Fibroblast of villous mesenchyme (primary cell): ENCODE results near the gene HS3ST5. TPM values are rescaled to one million over a fixed set of nuclear protein-coding genes. Genes with fewer than 3 reads are reported as not detected.

ENCODE experiments used
- DNase-seq: peaks from one replicate; pipeline ENCODE4 v3.0.0-alpha.2; 2010; ENCODE audit warnings: low read depth
- H3K4me3 ChIP-seq: 2 replicates; pipeline ENCODE4 v1.5.1; 2011; ENCODE audit warnings: low read depth, mild to moderate bottlenecking, low read length
- total RNA-seq: library from RNA; depleted of rRNA; stranded (reverse); fragments of >200 nt; gene quantifications from 2 replicates; pipeline ENCODE4 v1.2.3, GENCODE V29; 2012
- TF ChIP-seq, protein P1 (sequence below): IDR thresholded peaks from 2 replicates; pipeline ENCODE4 v1.5.1; 2012; ENCODE audit warnings: low read depth, mild to moderate bottlenecking, low read length; ENCODE audit not compliant: insufficient read depth

HS3ST5 gene
- total RNA-seq, 1 donor = under 0.01 TPM

DNA sequence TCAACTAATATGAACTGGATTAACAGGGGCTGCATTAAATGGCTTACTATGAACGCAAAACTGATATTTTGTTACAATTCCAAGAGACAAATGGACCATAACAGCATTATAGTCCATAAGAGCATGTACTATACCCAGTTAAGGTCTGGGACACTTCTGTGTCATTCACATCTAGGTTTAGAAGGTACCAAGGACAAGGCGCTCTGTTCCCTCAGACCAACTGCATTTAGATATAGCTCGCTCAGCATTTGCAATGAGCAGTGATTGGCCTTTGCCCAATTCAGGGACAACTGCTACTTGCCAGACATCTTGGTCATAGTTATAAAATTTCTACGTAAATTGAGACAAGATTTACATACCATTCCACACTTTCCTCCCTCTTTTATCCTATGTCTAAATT, 132.4 kb downstream of the HS3ST5 start:
- DNase-seq = no peak
- H3K4me3 ChIP-seq = no peak overlapping the region
- TF ChIP-seq, protein P1, sequence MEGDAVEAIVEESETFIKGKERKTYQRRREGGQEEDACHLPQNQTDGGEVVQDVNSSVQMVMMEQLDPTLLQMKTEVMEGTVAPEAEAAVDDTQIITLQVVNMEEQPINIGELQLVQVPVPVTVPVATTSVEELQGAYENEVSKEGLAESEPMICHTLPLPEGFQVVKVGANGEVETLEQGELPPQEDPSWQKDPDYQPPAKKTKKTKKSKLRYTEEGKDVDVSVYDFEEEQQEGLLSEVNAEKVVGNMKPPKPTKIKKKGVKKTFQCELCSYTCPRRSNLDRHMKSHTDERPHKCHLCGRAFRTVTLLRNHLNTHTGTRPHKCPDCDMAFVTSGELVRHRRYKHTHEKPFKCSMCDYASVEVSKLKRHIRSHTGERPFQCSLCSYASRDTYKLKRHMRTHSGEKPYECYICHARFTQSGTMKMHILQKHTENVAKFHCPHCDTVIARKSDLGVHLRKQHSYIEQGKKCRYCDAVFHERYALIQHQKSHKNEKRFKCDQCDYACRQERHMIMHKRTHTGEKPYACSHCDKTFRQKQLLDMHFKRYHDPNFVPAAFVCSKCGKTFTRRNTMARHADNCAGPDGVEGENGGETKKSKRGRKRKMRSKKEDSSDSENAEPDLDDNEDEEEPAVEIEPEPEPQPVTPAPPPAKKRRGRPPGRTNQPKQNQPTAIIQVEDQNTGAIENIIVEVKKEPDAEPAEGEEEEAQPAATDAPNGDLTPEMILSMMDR = no peak

DNA sequence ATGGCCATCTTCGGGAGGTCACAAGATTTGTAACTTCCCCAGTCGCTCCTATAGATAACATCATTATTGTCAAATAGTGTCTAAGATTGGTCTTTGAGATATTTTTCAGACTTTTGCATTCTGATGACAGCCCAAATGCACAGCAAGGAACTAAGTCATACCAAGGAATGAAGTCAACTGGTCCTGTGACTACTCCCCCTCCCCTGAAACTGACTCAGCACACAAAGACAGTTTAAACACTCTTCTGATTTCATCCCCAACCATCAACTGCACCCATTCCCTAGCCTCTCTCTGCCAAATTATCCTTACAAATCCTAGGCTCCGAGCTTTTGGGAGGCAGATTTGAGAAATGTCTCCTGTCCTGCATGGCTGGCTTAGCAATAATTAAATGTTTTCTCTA, 139.4 kb downstream of the HS3ST5 start:
- TF ChIP-seq, protein P1 = no peak
- no peak for DNase-seq
- H3K4me3 ChIP-seq = no peak overlapping the region

DNA sequence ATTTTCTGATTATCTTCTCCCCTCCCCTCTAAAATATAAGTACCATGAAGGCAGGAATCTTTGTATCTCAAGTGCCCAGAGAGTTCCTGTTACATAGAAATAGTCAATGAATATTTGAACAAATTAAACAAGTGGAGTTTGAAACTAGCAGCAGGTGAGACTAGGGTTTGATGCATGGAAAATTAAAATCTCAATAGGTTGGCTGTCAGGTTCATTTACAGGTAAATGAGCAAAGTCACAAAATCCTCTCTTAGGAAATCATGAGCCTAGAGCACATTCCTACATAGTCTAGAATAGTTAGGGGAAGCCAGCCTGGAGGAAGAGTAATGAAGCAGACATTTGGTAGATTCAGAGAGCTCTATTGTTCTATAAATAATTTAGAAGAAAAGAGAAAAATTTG, 140.4 kb downstream of the HS3ST5 start:
- H3K4me3 ChIP-seq = no peak overlapping the region
- TF ChIP-seq, protein P1 = no peak
- DNase-seq = no peak

DNA sequence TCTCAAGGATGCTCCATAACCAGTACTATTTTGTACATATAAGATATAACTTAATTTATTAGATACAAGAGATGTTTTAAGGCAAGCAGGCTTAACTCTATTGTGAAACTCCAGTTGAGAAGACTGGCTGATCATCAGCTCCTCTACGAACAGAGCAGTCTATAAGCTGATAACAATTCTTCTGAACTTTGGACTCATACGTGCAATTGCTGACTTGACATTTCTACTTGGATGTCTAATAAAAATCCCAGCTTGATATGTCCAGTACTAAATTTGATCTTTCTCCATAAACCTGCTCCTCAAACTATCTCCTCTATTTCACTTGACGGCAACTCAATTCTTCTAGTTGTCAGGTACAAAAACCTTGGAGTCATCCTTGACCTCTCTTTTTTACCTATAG, 141.9 kb downstream of the HS3ST5 start:
- TF ChIP-seq, protein P1 = no peak
- DNase-seq = no peak
- H3K4me3 ChIP-seq = no peak overlapping the region

DNA sequence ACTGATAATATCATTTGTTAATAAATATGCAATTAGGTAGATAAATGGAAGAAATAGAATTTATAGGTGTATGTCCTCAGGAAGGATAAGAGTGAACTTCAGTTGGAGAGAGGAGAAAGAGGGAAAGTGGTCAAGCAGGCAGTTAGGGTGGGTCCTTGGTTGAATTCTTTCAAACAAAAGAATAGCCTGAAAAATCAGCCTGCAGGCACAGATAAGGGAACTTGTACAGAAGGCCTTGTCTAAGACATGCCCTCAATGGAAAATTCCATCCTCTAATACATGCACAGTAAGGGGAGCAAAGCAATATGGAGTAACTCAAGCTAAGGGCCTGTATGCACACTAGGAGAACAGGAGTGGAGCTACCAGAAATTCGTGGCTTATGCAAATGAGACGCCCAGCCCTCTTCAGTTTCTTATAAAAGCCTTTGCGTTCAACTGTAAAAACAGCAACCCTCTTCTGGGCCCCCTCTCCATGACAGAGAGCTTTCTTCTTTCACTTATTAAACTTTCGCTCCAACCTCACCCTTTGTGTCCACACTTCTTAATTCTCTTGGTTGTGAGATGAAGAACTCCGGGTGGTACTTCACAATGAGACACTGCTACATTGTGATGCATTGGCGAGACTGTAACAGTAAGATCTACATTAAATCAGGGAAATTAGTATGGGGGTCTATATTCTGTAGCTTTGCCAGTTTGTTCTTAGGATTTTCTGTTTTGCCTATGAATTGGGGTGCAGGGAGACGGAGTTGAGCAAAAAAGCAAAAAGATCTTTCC, 147.0 kb downstream of the HS3ST5 start:
- TF ChIP-seq, protein P1 = no peak
- no peak for DNase-seq

DNA sequence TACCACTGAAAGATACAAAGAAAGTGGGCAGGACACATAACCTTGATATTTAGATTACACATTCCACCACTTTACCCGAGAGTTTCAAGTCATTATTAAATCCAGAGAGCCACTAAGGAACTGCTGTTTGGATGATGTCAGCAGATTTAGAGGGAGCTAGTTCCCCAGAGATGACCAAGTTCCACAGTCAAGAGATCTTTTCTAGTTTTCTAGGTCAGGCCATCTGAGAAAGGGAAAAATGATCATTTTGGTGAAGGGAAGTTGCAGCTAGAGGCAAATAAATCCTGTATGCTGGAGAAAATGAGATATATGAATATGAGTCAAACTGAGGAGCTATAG, 147.8 kb downstream of the HS3ST5 start:
- no peak for DNase-seq
- H3K4me3 ChIP-seq = no peak overlapping the region
- TF ChIP-seq, protein P1 = no peak

More for the DNA sequence above, 147.0 kb downstream of the HS3ST5 start:
- no peak overlapping the region for H3K4me3 ChIP-seq
